ENCODE results near the gene HDLBP. TPM values are rescaled to one million over a fixed set of nuclear protein-coding genes. Genes with fewer than 3 reads are reported as not detected.

The HDLBP gene
- total RNA-seq, 1 donor from 2014 or later = 464 TPM

- no peak for DNase-seq (ENCODE audit: low spot score)
Observed at GRCh38 chr2:241273210-241274020, 42.1 kb downstream of the HDLBP start.

DNA sequence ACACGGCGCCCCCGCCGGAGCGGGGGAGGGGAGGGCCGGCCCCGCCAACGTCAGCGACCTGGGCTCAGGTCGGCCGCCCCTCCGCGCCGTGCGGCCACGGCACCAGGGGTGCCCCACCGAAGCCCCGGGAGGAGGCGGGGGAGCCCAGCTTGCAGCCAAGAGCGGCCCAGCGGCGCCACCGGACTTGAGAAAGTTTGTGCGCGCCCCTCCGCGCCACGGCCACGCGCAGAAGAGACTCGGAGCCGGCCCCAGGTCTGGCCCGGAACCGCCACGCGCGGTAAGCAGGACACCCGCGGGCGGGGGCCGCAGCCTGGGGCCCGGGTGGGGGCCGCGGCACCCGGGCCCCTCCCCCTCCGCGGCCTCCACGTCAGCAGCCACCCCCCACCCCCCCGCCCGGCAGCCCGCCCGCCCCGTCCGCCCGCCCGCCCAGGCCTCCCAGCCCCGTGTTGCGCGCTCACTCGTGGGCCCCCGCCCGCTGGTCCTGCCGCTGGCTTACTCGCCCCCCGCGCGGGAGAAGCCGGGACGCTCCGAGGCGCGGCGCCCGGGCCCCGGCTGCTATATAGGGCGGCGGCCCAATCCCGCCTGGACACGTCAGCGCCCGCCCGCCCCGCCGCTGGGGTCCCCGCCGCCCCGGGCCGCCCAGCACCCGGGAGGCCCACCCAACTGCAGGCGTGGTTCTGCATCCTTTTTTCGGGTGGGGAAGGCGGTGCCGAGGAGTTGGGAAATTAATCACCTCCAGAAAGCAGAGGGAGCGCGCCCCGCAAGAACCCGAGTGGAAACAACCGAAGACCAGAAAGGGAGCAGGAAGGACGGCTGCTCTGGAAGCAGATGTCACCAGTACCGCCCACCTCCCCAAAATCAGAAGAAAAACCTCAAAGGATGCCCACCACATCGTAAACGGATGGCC, 42.9 kb downstream of the HDLBP start:
- DNase-seq (ENCODE audit: low spot score) = peak; percentile 55

DNA sequence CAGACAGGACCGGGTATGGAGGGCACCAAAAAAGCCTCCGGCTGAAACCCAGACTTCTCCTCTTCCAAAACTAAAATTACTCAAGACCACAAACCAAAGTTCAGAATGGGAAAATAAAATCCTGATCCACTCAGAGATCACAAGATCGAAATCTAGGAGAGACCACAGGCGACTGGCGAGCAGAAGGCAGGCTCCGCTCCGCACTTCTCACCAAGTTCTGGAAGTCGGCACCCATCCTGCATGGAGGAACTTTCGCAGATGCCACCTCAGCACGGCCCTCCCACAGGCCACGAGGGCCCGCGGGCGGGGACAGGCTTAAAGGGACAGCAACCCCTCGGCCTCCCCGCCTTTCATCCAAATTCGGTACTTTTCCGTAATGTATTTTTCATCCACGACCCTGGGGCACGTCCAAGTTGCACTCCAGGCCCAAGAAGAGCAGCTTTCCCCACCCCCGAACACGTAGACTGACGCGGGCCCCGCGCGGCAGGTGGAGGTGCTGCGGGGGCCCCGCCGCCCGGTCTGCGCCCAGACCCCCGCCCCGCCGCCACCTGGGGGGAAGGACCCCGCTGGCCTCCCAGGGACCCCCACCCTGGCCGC, 43.7 kb downstream of the HDLBP start:
- DNase-seq (ENCODE audit: low spot score) = peak; percentile 82

DNA sequence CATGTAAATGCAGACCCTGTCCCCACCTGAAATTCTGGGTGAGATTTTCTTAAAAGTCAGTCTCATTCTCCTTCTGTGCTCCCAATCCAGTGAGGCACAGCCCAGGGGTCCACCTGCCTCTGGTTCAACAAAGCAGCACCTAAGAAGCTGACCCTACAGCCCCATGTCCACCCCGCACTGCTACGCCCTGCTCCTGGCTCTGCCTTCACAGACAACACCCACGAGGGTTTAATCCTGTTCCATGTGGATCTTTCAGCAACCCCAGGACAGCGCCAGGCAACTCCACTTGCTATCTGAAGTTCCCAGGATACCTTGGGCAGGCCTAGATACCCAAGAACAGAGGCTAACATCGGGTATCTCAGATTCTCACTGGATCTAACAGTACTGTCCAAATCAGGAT, 44.9 kb downstream of the HDLBP start:
- DNase-seq (ENCODE audit: low spot score) = no peak

- no peak for DNase-seq (ENCODE audit: low spot score)
Observed at GRCh38 chr2:241269707-241270520, 45.6 kb downstream of the HDLBP start.

GRCh38 chr2:241268716-241269445, 46.6 kb downstream of the HDLBP start:
- no peak for DNase-seq (ENCODE audit: low spot score)

GRCh38 chr2:241268306-241268705, 47.2 kb downstream of the HDLBP start:
- DNase-seq (ENCODE audit: low spot score) = no peak

DNA sequence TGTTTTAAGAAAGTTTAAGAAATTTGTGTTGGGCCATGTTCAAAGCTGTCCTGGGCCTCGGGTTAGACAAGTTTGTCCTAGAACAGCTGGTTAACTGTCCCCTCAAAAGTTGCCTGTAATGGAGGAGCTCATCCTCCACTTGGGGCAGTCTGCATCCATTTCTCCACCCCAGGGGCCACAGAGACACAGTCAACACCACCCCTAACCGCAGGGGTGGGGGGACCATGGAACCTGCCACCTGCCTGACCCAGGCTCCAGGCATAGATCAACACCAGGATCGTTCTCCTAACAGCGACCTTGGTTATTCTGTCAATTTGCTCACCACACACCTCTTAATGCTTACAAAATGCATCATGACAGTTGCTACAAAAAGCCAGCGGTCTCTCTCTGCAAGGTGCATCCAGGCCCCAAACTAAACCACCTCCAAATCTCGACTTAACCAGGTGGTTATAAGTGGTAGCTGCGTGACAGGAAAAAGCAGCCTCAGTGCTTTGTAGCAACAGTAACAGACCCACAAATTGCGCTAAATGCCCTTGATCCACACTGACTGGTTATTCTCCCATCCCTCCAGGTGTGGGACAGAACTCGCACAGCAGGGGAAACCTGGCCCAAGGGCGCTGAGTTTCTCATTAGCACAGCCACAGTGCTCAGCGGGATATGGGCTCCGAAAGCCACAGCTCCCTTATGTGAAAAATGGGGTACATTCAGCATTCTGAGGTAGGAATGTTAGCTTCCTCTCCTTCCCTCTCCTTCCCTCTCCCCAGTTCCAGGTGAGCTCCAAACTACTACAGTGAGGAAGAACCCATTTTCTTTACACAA, 48.0 kb downstream of the HDLBP start:
- no peak for DNase-seq (ENCODE audit: low spot score)

DNA sequence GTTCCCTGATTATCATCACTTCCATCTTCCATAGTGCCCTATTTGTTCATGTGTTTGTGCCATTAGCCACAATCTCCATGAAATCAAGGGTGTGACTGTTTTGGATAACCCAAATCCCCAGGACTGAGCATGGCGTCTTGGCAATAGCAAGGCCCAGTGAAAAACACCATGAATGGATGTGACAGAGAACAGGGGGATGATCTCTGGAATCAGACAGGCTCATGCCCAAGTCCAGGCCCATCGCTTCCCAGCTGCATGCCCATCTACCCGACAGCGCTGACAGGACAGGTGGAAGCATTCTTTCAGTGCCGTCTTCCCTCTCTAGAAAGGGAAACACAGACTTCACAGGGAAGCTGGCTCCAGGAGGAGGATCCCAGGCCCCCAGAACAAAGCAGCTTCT, 50.0 kb downstream of the HDLBP start:
- DNase-seq (ENCODE audit: low spot score) = no peak

GRCh38 chr2:241263061-241263460, 52.4 kb downstream of the HDLBP start:
- no peak for DNase-seq (ENCODE audit: low spot score)

- DNase-seq (ENCODE audit: low spot score) = no peak
Observed at GRCh38 chr2:241261628-241262027, 53.8 kb downstream of the HDLBP start.

DNA sequence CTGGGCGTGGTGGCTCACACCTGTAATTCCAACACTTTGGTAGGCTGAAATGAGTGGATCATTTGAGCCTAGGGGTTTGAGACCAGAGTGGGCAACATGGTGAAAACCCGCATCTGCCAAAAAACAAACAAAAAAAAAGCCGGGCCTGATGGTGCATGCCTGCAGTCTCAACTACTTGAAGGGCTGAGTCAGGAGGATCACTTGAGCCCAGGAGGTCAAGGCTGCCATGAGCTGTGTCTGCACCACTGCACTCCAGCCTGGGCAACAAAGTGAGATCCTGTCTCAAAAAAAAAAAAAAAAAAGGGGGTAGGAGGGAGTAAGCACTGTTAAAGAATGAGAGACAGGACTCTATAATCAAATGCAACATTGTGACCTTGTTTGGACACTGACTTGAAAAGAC, 54.6 kb downstream of the HDLBP start:
- DNase-seq (ENCODE audit: low spot score) = no peak

- DNase-seq (ENCODE audit: low spot score) = no peak
Observed at GRCh38 chr2:241258505-241259280, 56.8 kb downstream of the HDLBP start.

DNA sequence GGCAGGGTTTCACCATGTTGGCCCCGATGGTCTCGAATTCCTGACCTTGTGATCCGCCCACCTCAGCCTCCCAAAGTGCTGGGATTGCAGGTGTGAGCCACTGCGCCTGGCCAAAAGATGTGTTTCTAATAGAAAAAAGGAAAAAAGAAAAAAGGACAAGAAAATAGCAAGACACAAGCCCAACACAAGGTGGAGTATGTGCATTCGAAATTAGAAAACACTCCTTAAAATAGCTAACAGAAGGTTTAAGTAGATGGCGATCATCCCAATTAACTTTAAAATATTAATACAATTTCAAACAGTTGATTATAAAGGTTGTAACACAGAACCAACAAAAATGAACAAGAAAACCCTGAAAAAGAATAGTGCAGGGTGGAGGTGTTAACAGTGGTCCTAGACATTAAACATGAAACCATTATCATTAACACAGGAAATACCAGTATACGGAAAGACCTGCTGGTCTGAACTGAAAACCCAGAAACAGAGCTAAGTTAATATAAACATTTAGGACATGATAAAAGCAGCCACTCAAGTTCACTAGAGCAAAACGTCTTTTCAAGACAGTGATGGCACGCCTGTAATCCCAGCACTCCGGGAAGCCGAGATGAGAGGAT, 57.9 kb downstream of the HDLBP start:
- no peak for DNase-seq (ENCODE audit: low spot score)

- no peak for DNase-seq (ENCODE audit: low spot score)
Observed at GRCh38 chr2:241256168-241256545, 59.3 kb downstream of the HDLBP start.

- DNase-seq (ENCODE audit: low spot score) = no peak
Observed at GRCh38 chr2:241255542-241256167, 59.8 kb downstream of the HDLBP start.

GRCh38 chr2:241254904-241255351, 60.5 kb downstream of the HDLBP start:
- DNase-seq (ENCODE audit: low spot score) = no peak

DNA sequence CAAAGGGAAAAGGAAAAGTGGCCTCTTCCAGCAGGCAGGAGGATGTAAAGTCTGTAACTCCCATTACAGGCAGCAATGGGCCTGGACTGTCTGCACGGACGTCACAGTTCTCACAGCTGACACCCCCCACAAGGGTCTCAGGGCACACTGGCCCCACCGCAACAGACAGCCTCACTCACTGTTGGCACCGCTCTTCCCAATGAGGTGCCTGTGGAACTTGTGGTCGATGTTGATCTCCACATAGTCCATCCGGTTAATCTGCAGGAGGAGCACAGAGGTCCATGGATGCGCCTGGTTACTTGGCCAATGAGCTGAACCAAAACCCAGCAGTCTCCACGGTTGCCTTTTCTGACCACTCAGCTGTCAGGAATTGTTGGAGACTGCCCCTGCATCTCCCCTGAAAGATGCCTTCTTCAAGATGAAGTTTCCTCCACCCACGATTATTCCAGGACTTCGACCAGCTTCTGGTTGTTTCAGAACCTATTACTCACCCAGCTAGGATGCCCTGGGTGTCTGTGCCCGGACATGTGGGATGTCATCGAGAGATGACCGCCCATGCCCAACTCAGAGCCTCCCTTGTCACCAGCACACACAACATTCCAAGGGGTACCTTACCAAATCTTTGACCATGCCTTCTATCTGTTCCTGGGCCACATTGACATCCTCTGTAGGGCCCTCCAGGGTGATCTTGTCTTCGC, 62.5 kb downstream of the HDLBP start:
- DNase-seq (ENCODE audit: low spot score) = no peak

All from mucosa of gallbladder (tissue), 1 donor.